GM12874 (cell line): ENCODE results near the gene UTP14C.
A peak's percentile ranks its signal among the peaks of the same experiment; 100 is the strongest.

Experiments
- CTCF ChIP-seq: IDR thresholded peaks from 2 replicates; pipeline ENCODE4 v1.5.1; 2011; ENCODE audit warnings: low read depth, mild to moderate bottlenecking, control low read depth, low read length, moderate library complexity; ENCODE audit not compliant: insufficient read depth

UTP14C gene

GRCh38 chr13:51998723-51999509 lies 25.6 kb upstream of the UTP14C start:
- TF ChIP-seq CTCF: no peak

DNA sequence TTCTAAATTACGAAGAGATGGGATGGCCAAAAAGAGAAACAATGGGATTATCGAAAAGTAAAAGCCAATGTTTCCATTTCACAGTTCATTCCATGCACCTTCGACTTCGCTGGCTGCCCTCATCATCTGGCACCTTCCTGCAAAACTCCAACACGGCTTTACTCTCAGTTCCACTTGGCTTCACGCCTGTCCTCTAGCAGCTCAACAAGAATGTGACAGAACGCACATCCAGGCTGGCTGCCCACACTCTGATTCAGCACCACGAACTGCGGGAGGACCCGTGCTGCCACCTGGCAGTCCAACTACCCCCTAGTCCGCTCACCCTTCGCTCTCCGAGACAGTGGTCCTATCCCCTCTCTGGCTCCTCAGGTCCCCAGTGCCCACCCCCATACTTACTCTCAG lies 25.0 kb upstream of the UTP14C start:
- no peak for TF ChIP-seq CTCF

DNA sequence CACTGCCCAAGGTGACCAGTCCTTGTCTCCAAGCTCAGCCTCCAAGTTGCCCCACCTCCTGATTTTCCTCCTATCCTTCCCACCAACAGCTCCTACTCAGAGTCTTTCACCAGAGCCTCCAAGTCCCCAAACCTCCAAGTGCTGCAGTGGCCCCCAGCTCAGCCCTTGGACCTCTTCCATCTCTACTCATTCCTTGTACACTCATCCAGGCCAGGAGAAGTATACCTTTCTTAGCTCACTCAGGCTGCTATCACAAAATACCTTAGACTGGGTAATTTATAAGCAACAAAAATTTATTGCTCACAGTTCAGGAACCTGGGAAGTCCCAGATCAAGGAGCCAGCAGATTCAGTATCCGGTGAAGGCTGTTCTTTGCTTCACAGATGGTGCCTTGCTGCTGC lies 24.6 kb upstream of the UTP14C start:
- no peak for TF ChIP-seq CTCF

DNA sequence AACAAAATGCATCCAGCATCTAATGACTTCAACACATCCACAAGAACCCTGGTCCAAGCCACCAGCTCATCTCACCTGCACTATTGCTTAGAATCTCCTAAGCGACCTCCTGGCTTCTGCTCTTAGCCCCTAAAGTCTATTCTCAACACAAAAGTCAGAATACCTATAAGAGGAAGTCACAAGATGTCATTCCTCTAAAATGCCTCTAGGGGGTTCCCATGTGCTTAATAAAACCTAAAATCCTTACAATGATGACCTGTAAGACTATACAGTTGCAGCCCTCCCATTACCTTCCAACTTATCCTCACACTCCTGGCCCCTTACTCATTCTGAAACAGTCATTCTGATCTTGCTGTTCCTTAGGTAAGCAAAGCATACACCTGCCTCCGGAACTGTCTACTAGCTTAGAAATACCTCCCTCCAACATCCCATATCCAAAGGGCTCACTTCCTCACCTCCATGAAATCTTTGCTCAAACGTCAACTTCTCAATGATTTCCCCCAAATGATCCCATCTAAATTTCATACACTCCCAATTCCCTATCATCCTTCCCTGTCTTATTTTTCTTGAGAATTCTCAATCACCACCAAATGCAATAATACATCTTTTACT lies 23.3 kb upstream of the UTP14C start:
- TF ChIP-seq CTCF: peak; percentile 64

GRCh38 chr13:52002361-52002760 lies 22.1 kb upstream of the UTP14C start:
- TF ChIP-seq CTCF: no peak

GRCh38 chr13:52003541-52003940 lies 20.9 kb upstream of the UTP14C start:
- TF ChIP-seq CTCF: no peak

GRCh38 chr13:52004511-52005170 lies 19.9 kb upstream of the UTP14C start:
- no peak for TF ChIP-seq CTCF
